ENCODE measurements around the gene FOXC2. TPM values are rescaled to one million over a fixed set of nuclear protein-coding genes. Genes with fewer than 3 reads are reported as not detected.

FOXC2 gene
- total RNA-seq, 2 donors from 2014 or later = 54.5 to 60.7 TPM

DNA sequence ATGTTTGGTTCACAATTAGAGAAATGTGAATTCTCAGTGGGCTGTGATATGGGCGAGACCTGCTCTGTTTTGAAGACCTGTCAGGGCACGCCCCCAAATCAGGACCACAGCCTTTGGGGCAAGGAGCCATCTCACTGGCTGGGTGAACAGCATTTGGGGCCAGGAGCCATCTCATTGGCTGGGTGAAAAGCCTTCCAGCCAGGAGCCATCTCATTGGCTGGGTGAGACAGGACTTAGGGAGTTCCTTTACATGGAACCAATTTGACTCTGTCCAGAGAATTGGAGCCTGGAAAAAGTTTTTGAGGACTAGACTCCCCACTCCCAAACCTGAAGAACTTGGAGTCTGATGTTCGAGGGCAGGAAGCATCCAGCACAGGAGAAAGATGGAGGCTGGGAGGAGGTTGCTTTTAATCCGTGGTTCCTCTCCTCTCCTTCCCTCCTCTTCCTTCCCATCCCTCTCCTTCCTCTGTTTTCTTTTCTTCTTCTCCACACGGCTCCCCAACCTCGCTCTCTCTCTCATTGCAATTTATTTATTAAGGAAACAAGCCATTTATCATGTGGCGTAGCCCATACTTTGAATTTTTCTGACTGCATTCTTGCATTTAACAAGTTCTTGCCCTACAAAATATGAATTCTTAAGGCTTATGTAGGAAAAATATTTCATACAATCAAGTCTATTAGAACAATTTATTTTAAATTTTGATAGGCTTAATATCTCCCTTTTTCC is 31.4 kb downstream of the FOXC2 start:
- Histone ChIP-seq H3K4me1 (ENCODE audit: control insufficient read depth in 1 of 2, low read depth in 2 of 2) (peaks cover 42 to 96% of the 10 kb centered on the region in 2 donors), H3K9me3 (no peaks in the 10 kb centered on the region), H3K27ac (peak overlapping the region; percentile 87 to 94), H3K36me3 (no peaks in the 10 kb centered on the region), H3K27me3 (replicated peaks; ENCODE audit: insufficient read depth) (no peaks in the 10 kb centered on the region), H3K4me3 (peak overlapping the region; percentile 56)
- ATAC-seq (ENCODE audit: insufficient number of reproducible peaks, low FRiP score, low read depth) = peak; percentile 42
- TF ChIP-seq, protein P1, sequence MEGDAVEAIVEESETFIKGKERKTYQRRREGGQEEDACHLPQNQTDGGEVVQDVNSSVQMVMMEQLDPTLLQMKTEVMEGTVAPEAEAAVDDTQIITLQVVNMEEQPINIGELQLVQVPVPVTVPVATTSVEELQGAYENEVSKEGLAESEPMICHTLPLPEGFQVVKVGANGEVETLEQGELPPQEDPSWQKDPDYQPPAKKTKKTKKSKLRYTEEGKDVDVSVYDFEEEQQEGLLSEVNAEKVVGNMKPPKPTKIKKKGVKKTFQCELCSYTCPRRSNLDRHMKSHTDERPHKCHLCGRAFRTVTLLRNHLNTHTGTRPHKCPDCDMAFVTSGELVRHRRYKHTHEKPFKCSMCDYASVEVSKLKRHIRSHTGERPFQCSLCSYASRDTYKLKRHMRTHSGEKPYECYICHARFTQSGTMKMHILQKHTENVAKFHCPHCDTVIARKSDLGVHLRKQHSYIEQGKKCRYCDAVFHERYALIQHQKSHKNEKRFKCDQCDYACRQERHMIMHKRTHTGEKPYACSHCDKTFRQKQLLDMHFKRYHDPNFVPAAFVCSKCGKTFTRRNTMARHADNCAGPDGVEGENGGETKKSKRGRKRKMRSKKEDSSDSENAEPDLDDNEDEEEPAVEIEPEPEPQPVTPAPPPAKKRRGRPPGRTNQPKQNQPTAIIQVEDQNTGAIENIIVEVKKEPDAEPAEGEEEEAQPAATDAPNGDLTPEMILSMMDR (IDR thresholded peaks at IDR 0.05) = no peak
- DNase-seq (ENCODE audit: low spot score) = no peak

DNA sequence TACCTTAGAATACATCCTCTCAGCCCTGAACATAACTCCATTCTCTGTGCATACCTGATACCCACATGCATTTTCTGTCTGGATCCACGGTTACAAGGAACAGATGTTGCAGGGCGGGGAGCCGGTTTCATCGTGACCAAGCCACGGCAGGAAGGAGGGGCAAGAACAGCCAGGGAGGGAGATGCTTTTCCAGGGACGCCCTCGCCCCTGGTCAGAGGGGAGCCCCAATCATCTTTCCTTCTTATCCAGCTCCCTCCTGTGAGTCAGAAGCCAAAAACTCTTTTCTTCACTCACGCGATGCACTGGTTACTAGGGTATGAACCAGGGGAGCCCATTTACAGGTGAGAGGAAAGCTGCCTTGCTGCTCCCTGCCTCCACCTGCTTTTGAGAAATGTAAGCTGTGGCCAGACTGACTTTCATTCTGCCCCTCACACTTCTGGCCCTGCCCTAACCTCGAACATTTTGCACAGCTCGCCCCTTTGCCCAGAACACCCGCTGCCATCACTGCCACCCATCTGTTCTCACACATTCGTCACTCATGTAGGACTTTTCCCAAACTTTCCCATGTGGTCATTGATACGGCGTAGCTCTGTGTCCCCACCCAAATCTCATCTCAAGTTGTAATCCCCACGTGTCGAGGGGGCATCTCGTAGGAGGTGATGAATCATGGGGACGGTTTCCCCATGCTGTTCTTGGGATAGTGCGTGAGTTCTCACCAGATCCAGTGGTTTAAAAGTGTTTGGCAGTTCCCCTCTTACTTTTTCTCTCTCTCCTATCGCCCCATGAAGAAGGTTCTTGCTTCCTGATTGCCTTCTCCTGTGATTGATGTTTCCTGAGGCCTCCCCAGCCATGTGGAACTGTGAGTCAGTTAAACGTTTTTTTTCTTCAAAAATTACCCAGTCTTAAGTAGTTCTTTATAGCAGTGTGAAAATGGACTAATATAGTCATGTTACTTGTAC is 32.3 kb downstream of the FOXC2 start:
- peaks cover 40 to 94% of the 10 kb centered on the region in 2 donors for H3K4me1 ChIP-seq (ENCODE audit: control insufficient read depth in 1 of 2, low read depth in 2 of 2)
- no peaks in the 10 kb centered on the region for H3K9me3 ChIP-seq
- H3K27me3 ChIP-seq (replicated peaks; ENCODE audit: insufficient read depth) = no peaks in the 10 kb centered on the region
- no peaks in the 10 kb centered on the region for H3K36me3 ChIP-seq
- DNase-seq (ENCODE audit: low spot score) = no peak
- TF ChIP-seq, protein P1 (IDR thresholded peaks at IDR 0.05) = no peak
- peak overlapping the region; percentile 87 to 94 for H3K27ac ChIP-seq
- no peak for ATAC-seq (ENCODE audit: insufficient number of reproducible peaks, low FRiP score, low read depth)
- peak overlapping the region; percentile 56 for H3K4me3 ChIP-seq

DNA sequence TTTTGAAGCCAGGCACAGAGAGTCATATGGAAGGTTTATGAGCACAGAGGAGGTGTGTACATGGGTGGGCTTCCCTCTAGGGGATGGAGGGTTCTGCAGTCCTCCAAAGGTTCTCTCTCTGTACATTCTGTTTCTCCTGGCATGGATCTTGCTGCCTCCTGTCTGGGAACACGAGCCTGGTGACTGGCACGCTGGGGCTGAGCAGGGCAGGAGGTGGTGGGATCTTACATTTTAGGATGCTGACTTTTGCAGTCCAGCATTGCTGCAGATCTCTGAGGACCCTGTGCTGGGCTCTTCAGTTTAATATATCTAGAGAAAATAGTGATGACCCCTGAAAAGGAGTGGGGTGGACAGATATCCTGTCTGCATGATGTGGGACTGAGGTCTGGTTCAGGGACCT is 34.7 kb downstream of the FOXC2 start:
- Histone ChIP-seq H3K4me1 (ENCODE audit: control insufficient read depth in 1 of 2, low read depth in 2 of 2) (peaks cover 25 to 83% of the 10 kb centered on the region in 2 donors), H3K4me3 (no peak overlapping the region), H3K36me3 (no peaks in the 10 kb centered on the region), H3K27ac (peak overlapping the region; percentile 87 to 94), H3K9me3 (no peaks in the 10 kb centered on the region), H3K27me3 (replicated peaks; ENCODE audit: insufficient read depth) (no peaks in the 10 kb centered on the region)
- DNase-seq (ENCODE audit: low spot score) (no peak), ATAC-seq (ENCODE audit: insufficient number of reproducible peaks, low FRiP score, low read depth) (no peak)
- TF ChIP-seq, protein P1 (IDR thresholded peaks at IDR 0.05) = no peak

DNA sequence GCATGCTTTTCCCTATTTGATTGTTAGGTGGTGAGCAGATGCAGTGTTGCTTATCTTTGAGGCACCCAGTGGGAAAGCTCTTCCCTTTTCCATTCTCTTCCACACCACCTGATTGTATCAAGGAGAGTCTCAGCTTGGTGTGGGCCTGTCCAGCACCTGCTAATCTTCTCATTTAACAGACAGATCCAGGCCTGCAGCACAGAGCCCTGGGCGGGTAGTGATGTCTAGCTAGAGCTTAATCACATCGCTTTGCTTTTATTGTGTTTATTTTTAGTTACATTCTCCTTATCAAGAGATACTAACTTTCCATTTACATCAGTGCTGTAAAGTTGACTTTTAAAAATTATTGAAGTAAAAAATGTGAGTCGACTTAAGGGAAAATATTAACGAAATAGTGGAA is 35.9 kb downstream of the FOXC2 start:
- TF ChIP-seq, protein P1 (IDR thresholded peaks at IDR 0.05) = no peak
- Histone ChIP-seq H3K27ac (peak overlapping the region; percentile 72 to 77), H3K4me1 (ENCODE audit: control insufficient read depth in 1 of 2, low read depth in 2 of 2) (peaks cover 15 to 72% of the 10 kb centered on the region in 2 donors), H3K36me3 (no peaks in the 10 kb centered on the region), H3K4me3 (no peak overlapping the region), H3K9me3 (no peaks in the 10 kb centered on the region), H3K27me3 (replicated peaks; ENCODE audit: insufficient read depth) (no peaks in the 10 kb centered on the region)
- no peak for ATAC-seq (ENCODE audit: insufficient number of reproducible peaks, low FRiP score, low read depth)
- no peak for DNase-seq (ENCODE audit: low spot score)

Data from thoracic aorta (tissue), 2 donors.